Mammary epithelial cell (primary cell): ENCODE results near the gene CA10.

Source experiments
- CTCF ChIP-seq, 2 donors: IDR thresholded peaks in 1 of 2; conservative IDR thresholded peaks in 1 of 2; 2 replicates each; pipeline ENCODE4 v1.5.1; 2011 to 2012; ENCODE audit warnings: inconsistent platforms in 2 of 2, low read length in 2 of 2, mild to moderate bottlenecking in 2 of 2, control low read depth in 1 of 2, low read depth in 1 of 2; ENCODE audit not compliant: insufficient read depth in 1 of 2; ENCODE audit errors: extremely low read depth in 1 of 2
- EZH2 ChIP-seq: IDR thresholded peaks from 2 replicates; pipeline ENCODE4 v1.6.1; 2012; ENCODE audit warnings: low read length, inconsistent platforms, borderline replicate concordance

- no peak for TF ChIP-seq CTCF (conservative IDR thresholded peaks at IDR 0.05 in 1 of 2, IDR thresholded peaks at IDR 0.05 in 1 of 2; ENCODE audit: extremely low read depth in 1 of 2, insufficient read depth in 1 of 2, low read depth in 1 of 2, low read length in 2 of 2)
- TF ChIP-seq EZH2 = no peak
Observed at GRCh38 chr17:51801626-51802025, 356.9 kb downstream of the CA10 start.
